HG03095 (cell line): Measurements from ENCODE around the gene CYGB.
"Not testable (repeated sequence)": the region's sequence is repeated elsewhere in the genome, so short reads cannot be mapped to it uniquely, and the experiment has no call there.

Experiments
- ATAC-seq: cut with Tn5 transposase; IDR thresholded peaks from one replicate; pipeline ENCODE4 v1.9.1; 2021; ENCODE audit warnings: moderate library complexity; ENCODE audit not compliant: unreplicated experiment

The CYGB gene

GRCh38 chr17:76538281-76538931, 897 bp upstream of the CYGB start:
- ATAC-seq = no peak

DNA sequence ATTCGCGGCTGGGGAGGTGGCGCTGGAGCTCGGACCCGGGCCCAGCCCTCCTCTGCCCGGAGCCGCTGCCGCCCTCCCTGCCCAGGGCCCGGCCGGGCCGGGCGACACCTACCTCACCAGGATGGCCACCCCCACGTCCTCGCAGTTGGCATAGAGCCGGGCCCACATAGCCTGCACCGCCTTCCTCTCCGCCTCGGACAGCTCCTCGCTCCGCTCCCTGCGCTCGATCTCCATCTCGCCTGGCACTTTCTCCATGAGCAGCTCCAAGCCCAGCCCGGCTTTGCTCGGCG, 276 bp downstream of the CYGB start:
- ATAC-seq = no peak

GRCh38 chr17:76536511-76537287, 810 bp downstream of the CYGB start:
- ATAC-seq = no peak

- ATAC-seq = no peak
These were observed 1.6 kb downstream of the CYGB start for GRCh38 chr17:76535788-76536510.

GRCh38 chr17:76534831-76535732, 2.4 kb downstream of the CYGB start:
- no peak for ATAC-seq

- not testable (repeated sequence) for ATAC-seq
These were observed 3.7 kb downstream of the CYGB start for GRCh38 chr17:76533640-76534359.

DNA sequence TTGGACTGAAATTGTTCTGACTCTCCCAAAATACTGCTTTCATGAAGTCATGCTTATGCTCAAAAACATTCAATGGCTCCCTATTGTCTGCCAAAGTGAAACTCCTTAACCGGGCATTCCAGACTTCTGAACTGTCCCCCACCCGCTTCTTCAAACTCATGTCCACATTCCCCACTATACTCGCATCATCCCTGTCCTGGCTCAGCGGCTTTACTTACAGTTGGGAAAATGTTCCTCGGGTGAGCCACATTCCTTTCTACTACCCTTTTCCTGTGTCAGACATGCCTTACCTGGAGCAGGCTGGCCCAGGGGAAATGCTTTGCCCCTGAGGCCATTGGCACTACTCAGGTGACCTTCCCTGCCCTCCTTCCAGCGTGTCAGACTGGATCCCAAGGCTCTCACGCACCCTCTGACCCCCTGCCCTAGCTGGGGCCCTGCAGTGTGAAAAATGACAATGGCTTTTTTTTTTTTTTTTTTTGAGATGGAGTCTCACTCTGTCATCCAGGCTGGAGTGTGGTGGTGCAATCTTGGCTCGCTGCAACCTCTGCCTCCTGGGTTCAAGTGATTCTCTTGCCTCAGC, 5.3 kb downstream of the CYGB start:
- ATAC-seq = no peak

DNA sequence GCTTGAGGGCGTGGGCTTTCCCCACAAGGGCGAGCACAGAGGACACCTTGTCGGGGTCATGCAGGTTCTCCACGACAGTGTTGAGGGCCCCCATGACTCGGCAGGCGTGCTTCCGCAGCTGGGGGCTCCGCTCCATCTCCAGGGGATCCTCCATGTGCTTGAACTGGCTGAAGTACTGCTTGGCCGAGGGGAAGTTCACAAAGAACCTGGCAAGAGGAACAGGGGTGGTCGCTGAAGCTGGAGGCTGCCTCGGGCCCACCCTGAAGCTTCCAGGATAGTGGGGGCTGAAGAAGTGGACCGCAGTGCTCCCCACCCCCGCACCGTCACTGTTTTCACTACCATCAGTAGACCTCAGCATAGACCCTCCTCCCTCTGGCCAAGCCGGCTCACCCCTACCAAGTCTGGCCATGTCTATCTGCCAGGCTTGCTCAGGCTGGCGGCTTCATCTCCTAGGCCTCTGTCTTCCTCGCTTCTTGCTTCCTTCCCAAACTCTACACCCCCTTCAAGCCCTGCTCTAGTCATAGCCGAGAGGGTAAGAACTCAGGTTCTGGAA, 5.9 kb downstream of the CYGB start:
- ATAC-seq = no peak

GRCh38 chr17:76530811-76531485, 6.6 kb downstream of the CYGB start:
- ATAC-seq = no peak

DNA sequence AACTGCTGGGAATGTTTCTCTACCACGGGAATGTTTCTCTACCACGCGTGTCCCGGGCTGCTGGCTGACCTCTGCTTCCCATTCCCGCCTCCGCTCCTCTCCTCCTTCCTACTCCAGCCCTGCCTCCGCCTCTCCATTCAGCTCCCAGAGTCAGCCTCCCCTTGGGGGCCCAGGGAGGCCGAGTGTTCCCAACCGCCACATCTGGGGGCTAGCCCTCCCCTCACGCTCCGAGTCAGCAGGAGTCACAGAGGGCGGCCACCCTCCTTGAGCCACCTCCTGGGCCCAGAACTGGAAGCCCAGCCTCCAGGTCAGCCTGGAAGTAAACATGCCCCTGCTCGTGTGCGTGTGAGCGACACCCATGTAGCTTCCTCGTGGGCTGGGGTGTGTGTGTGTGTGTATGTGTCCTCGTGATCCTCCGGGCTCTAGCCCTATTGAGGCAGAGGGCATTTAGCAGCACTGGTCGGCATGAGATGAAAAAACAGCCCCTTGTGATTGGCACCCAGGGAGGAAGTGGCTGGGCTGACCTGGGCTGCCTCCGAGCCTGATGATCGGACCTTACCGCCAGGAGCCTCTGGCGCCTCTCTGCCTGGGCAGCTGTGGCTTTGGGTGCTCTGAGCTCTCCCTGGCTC, 7.3 kb downstream of the CYGB start:
- no peak for ATAC-seq

GRCh38 chr17:76529224-76530094, 8.1 kb downstream of the CYGB start:
- no peak for ATAC-seq

- no peak for ATAC-seq
These were observed 8.8 kb downstream of the CYGB start for GRCh38 chr17:76528528-76529223.

GRCh38 chr17:76528156-76528527, 9.4 kb downstream of the CYGB start:
- no peak for ATAC-seq

DNA sequence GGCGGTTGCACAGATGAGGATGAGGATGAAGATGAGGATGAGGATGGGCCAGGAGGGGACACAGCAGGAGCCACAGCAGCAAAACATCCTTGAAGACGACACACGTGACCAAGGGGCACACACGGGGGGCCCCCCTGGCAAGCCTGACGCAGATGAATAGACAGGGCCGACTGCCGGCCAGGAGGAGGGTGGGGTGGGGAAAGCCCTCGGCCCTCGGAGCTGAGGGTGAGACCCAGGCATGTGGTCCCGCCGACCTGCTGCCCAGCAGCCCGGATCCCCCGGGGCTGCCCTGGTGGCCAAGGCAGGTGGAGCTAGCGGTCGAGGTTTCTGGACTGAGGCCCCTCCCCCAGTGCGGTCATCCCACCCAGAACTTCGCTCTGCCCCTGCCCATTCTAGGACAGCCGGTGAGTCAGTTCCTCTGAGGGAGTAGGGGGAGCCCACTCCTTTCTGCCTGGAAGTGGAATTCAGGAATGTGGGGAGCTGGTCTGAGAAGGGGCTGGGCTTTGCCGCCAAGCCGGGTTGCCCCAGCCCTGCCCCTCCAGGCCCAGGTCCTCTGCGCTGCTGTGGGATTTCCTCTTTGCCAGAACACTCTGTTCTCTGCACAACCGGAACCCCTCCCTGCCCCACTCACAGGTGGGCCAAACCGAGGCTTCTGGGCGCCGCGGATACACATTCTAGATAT, 9.9 kb downstream of the CYGB start:
- no peak for ATAC-seq

- not testable (repeated sequence) for ATAC-seq
These were observed 10.5 kb downstream of the CYGB start for GRCh38 chr17:76527016-76527415.

GRCh38 chr17:76525513-76525833, 12.0 kb downstream of the CYGB start:
- not testable (repeated sequence) for ATAC-seq
